Upper lobe of left lung (tissue), 6 donors: ENCODE measurements around the gene IL21R. TPM values are rescaled to one million over a fixed set of nuclear protein-coding genes. Genes with fewer than 3 reads are reported as not detected.

Experiments
- ATAC-seq, 2 donors: fragments of 200-7000 bp; cut with Tn5 transposase; one replicate each; pipeline ENCODE4 v1.9.1; 2022; ENCODE audit warnings: mild to moderate bottlenecking in 2 of 2, moderate library complexity in 2 of 2; ENCODE audit not compliant: low FRiP score in 2 of 2
- DNase-seq, 2 donors: peaks; one replicate each; pipeline ENCODE4 v3.0.0-alpha.2; 2019 to 2020
- H3K27ac ChIP-seq, 4 donors: fragments of 200-600 bp; sonication (generic); one replicate each; pipeline ENCODE4 v1.5.1; 2016 to 2019
- H3K27me3 ChIP-seq, 4 donors: fragments of 200-600 bp; sonication (generic); one replicate each; pipeline ENCODE4 v1.5.1; 2017 to 2019
- H3K36me3 ChIP-seq, 4 donors: fragments of 200-600 bp; sonication (generic); one replicate each; pipeline ENCODE4 v1.5.1; 2016 to 2019
- H3K4me1 ChIP-seq, 4 donors: fragments of 200-600 bp; sonication (generic); one replicate each; pipeline ENCODE4 v1.5.1; 2018 to 2019
- H3K4me3 ChIP-seq, 4 donors: fragments of 200-600 bp; sonication (generic); one replicate each; pipeline ENCODE4 v1.5.1; 2017 to 2019; ENCODE audit warnings: mild to moderate bottlenecking in 2 of 4, moderate library complexity in 1 of 4
- H3K9me3 ChIP-seq, 4 donors: fragments of 200-600 bp; sonication (generic); one replicate each; pipeline ENCODE4 v1.5.1; 2018 to 2019
- EP300 ChIP-seq, 4 donors: sonication (generic); formaldehyde crosslinking; IDR thresholded peaks; one replicate each; pipeline ENCODE4 v1.5.1; 2017; ENCODE audit warnings: antibody characterized with exemption in 4 of 4, control low read depth in 2 of 4
- POLR2A ChIP-seq, 4 donors: fragments of 450-650 bp; IDR thresholded peaks; one replicate each; pipeline ENCODE4 v1.5.1; 2016 to 2017; ENCODE audit warnings: antibody characterized with exemption in 4 of 4, mild to moderate bottlenecking in 2 of 4
- POLR2AphosphoS5 ChIP-seq, 2 donors: sonication (generic); formaldehyde crosslinking; IDR thresholded peaks; one replicate each; pipeline ENCODE4 v1.5.1; 2017; ENCODE audit warnings: antibody characterized with exemption in 2 of 2
- WGBS, 2 donors: methylation state at CpG; one replicate each; pipeline ENCODE4 v1.1.5; 2017 to 2018; 5-methylcytosine and 5-hydroxymethylcytosine counted together
- total RNA-seq, 6 donors: library from RNA; depleted of rRNA in 4 of 6; stranded (reverse); fragments of >200 nt in 4 of 6; gene quantifications; one replicate each; pipeline versions ENCODE4 v1.1.0 to v1.2.1, GENCODE V29; 2016 to 2021
- TF ChIP-seq, protein P1 (sequence below), 6 experiments: fragments of 450-650 bp in 4 of 6; fragments of 200-600 bp in 2 of 6; sonication (generic) in 2 of 6; IDR thresholded peaks; one replicate each; pipeline ENCODE4 v1.5.1; 2016 to 2019; ENCODE audit warnings: antibody characterized with exemption in 6 of 6
- donor health status: DM: no; HTN: no; CAD: no; lungs with moderate emphysema.
- donor health status: DM: no; HTN: yes; CAD: no; lungs with severe emphysema.

IL21R gene
- total RNA-seq, 6 donors from 2014 or later: 2.0 to 10.1 (median 3.6) TPM

DNA sequence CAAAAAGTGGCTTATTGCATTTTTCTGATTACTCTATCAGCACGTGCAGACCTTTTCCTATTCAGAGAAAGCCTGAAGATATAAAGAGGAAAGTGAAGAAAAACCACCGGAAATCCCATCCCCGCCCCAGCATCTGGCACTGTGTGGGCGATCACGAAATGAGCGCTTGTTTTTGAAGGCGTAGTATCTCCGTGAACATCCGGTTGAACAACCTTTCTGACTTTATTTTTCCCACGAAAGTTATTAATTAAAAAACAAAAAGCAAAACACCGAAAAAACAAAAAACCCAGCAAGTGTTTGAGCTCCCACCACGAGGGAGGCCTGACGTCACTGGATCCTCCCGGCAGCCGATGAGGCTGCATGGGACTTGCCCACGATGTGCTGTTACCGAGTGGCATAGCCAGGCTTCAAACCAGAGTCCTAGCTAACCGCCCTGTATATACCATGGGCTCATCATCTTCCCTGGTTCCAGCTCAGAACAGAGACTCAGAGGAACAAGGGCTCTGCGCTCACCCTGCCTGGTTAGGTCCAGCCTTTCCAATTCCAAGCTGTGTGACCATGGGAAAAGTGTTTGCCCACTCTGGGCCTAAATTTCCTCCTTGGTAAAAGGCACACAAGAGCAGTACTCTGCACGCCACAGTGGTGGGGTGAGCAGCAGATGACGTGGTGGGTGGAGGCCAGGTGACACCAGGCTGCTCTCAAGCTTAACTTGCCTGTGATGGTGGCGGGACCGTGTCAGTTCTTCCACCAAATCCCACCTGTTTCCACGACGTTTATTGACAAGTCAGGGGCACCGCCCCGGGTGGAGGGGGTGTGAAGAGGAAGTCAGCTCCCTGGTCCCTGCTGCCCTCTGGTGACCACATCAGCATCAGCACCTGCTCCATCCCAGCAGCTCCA, 34.3 kb upstream of the IL21R start:
- Histone ChIP-seq H3K9me3 (no peaks in the 10 kb centered on the region), H3K36me3 (peaks cover 7 to 22% (median 15%) of the 10 kb centered on the region in 4 donors), H3K27me3 (no peaks in the 10 kb centered on the region), H3K4me1 (peaks cover 25 to 54% (median 30%) of the 10 kb centered on the region in 4 donors), H3K27ac (peak overlapping the region; percentile 66 to 85 (median 78)), H3K4me3 (peak overlapping the region in 3 of 4 donors; percentile 8 to 38 (median 28))
- 17 to 22% methylated on average over 22 to 27 of the region's 27 CpGs for WGBS, 2 donors
- no peak for TF ChIP-seq POLR2A (IDR thresholded peaks at IDR 0.05)
- TF ChIP-seq POLR2AphosphoS5 (IDR thresholded peaks at IDR 0.05): peak; percentile 5 to 11
- peak in 1 of 4 donors; percentile 16 for TF ChIP-seq EP300 (IDR thresholded peaks at IDR 0.05)
- TF ChIP-seq, protein P1, sequence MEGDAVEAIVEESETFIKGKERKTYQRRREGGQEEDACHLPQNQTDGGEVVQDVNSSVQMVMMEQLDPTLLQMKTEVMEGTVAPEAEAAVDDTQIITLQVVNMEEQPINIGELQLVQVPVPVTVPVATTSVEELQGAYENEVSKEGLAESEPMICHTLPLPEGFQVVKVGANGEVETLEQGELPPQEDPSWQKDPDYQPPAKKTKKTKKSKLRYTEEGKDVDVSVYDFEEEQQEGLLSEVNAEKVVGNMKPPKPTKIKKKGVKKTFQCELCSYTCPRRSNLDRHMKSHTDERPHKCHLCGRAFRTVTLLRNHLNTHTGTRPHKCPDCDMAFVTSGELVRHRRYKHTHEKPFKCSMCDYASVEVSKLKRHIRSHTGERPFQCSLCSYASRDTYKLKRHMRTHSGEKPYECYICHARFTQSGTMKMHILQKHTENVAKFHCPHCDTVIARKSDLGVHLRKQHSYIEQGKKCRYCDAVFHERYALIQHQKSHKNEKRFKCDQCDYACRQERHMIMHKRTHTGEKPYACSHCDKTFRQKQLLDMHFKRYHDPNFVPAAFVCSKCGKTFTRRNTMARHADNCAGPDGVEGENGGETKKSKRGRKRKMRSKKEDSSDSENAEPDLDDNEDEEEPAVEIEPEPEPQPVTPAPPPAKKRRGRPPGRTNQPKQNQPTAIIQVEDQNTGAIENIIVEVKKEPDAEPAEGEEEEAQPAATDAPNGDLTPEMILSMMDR (IDR thresholded peaks at IDR 0.05): peak; percentile 75 to 92 (median 84)
- ATAC-seq (peak; percentile 84 to 91), DNase-seq (peak in 1 of 2 donors; percentile 84)

DNA sequence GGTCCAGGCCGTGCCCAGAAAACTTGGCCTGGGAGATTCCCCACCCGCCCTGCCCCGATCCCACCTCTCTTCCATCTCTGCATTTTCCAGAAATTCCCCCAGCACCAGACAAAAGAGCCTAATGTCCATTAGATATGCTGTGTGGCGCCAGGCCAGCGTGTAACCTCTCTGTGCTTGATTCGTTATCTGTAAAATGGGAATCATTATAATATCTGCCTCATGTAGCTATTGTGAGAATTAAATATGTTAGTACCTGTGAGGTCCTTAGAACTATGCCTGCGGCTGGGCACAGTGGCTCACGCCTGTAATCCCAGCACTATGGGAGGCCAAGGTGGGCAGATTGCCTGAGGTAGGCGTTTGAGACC, 33.6 kb upstream of the IL21R start:
- H3K36me3 ChIP-seq: peaks cover under 1 to 16% (median 8%) of the 10 kb centered on the region in 4 donors
- no peaks in the 10 kb centered on the region for H3K27me3 ChIP-seq
- peak overlapping the region in 2 of 4 donors; percentile 28 to 38 for H3K4me3 ChIP-seq
- ATAC-seq (no peak), DNase-seq (no peak)
- peaks cover 23 to 48% (median 28%) of the 10 kb centered on the region in 4 donors for H3K4me1 ChIP-seq
- peak overlapping the region in 3 of 4 donors; percentile 66 to 85 (median 83) for H3K27ac ChIP-seq
- 60 to 63% methylated on average over 8 to 9 of the region's 9 CpGs for WGBS, 2 donors
- H3K9me3 ChIP-seq: no peaks in the 10 kb centered on the region
- TF ChIP-seq, protein P1 (IDR thresholded peaks at IDR 0.05): peak in 1 of 6 experiments; percentile 6
- no peak for TF ChIP-seq POLR2AphosphoS5 (IDR thresholded peaks at IDR 0.05)

DNA sequence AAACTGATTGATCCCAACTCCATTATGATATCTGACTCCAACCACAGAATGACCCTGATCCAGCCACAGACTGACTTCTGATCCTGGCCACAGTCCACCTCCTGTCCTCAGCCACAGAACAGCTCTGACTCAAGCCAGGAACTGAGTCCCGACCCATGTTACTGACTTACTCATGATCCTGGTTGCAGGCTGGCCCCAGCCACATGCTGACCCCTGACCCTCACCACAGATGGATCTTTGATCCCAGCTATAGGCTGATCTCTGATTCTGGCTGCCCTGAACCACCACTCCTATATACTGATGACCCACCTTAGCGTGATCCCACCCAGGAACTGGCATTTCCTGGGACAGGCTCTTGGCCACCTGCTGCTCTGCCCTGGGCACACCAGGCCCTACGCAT, 32.2 kb upstream of the IL21R start:
- H3K4me3 ChIP-seq: no peak overlapping the region
- H3K9me3 ChIP-seq: no peaks in the 10 kb centered on the region
- no peak for DNase-seq
- peaks cover 0 to 2% (median 0%) of the 10 kb centered on the region in 4 donors for H3K36me3 ChIP-seq
- ATAC-seq: no peak
- no peak overlapping the region for H3K27ac ChIP-seq
- no peaks in the 10 kb centered on the region for H3K27me3 ChIP-seq
- peaks cover 17 to 42% (median 21%) of the 10 kb centered on the region in 4 donors for H3K4me1 ChIP-seq
- 82 to 87% methylated on average over 3 of the region's 3 CpGs for whole genome bisulfite sequencing, 2 donors
- no peak for TF ChIP-seq POLR2AphosphoS5 (IDR thresholded peaks at IDR 0.05)
- TF ChIP-seq, protein P1 (IDR thresholded peaks at IDR 0.05): no peak

DNA sequence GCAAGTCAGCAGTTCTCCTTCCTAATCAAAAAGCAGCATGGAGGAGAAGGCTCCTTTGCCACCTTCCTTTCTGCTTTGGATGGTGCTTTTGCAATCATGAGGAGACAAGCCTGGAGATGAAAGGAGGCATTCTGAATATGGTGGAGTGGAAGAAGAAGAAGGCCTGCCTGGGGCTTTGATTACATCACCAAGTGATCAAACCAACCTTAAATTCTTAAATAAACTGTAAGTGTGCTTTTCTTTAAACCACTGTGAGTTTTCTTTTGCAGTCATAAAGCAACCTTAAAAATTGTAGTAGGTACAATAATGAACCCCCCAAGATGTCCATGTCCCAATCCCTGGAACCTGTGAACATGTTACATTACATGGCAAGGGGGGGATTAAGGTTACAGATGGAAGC, 31.7 kb upstream of the IL21R start:
- TF ChIP-seq POLR2AphosphoS5 (IDR thresholded peaks at IDR 0.05) (no peak), POLR2A (IDR thresholded peaks at IDR 0.05) (no peak), EP300 (IDR thresholded peaks at IDR 0.05) (no peak)
- TF ChIP-seq, protein P1 (IDR thresholded peaks at IDR 0.05): no peak
- H3K4me3 ChIP-seq: no peak overlapping the region
- no peak for DNase-seq

More for the DNA sequence above, 31.7 kb upstream of the IL21R start:
- no peak for ATAC-seq
- Histone ChIP-seq H3K27me3 (no peaks in the 10 kb centered on the region), H3K4me1 (peaks cover 17 to 42% (median 25%) of the 10 kb centered on the region in 4 donors), H3K27ac (no peak overlapping the region), H3K9me3 (no peaks in the 10 kb centered on the region), H3K36me3 (no peaks in the 10 kb centered on the region)
